H1 (cell line): ENCODE results near the gene SELENOS. TPM values are rescaled to one million over a fixed set of nuclear protein-coding genes. Genes with fewer than 3 reads are reported as not detected.
A peak's percentile ranks its signal among the peaks of the same experiment; 100 is the strongest.

Experiments used
- CTCF ChIA-PET: fragments of 300-600 bp; sonication (Branson Sonifier 250); formaldehyde crosslinking; loops from one replicate; lab custom pipeline; 2021; ENCODE audit not compliant: partially characterized antibody; lab: Charles Lee
- POLR2A ChIA-PET: fragments of 300-600 bp; sonication (Branson Sonifier 250); formaldehyde crosslinking; loops from one replicate; lab custom pipeline; 2021; ENCODE audit warnings: inconsistent platforms; ENCODE audit not compliant: partially characterized antibody; lab: Charles Lee
- DNase-seq, 2 experiments: peaks; one replicate each; pipeline versions ENCODE4 v3.0.0 to v3.0.0-alpha.2; 2010 to 2022; ENCODE audit warnings: low spot score in 2 of 2, low read depth in 1 of 2, mixed read lengths in 1 of 2
- FAIRE-seq: peaks from 2 replicates; lab custom pipeline; 2011; peaks lifted over from hg19 to GRCh38; lab: Jason Lieb, UNC
- H2AFZ ChIP-seq: 2 replicates; pipeline ENCODE4 v1.8.1; 2012; ENCODE audit warnings: low read length, inconsistent platforms
- H2AK5ac ChIP-seq: 2 replicates; pipeline ENCODE4 v1.6.1; 2013; ENCODE audit warnings: low read depth, low read length
- H2BK120ac ChIP-seq: replicated peaks from 2 replicates; pipeline ENCODE3; 2013; ENCODE audit warnings: low read depth, low read length, inconsistent platforms
- H2BK12ac ChIP-seq: 2 replicates; pipeline ENCODE4 v1.6.1; 2013; ENCODE audit warnings: low read depth, low read length
- H2BK15ac ChIP-seq: 2 replicates; pipeline ENCODE4 v1.6.1; 2013; ENCODE audit warnings: low read length
- H2BK20ac ChIP-seq: 2 replicates; pipeline ENCODE4 v1.6.1; 2013; ENCODE audit warnings: low read length
- H2BK5ac ChIP-seq: 2 replicates; pipeline ENCODE4 v1.6.1; 2013; ENCODE audit warnings: low read depth, low read length
- H3K14ac ChIP-seq: 2 replicates; pipeline ENCODE4 v1.6.1; 2013; ENCODE audit warnings: inconsistent platforms; ENCODE audit not compliant: insufficient read length
- H3K18ac ChIP-seq: 2 replicates; pipeline ENCODE4 v1.6.1; 2013; ENCODE audit warnings: low read length; ENCODE audit errors: extremely low read depth
- H3K23ac ChIP-seq: 2 replicates; pipeline ENCODE4 v1.6.1; 2013; ENCODE audit warnings: inconsistent platforms; ENCODE audit not compliant: insufficient read length
- H3K23me2 ChIP-seq: 2 replicates; pipeline ENCODE4 v1.6.1; 2013; ENCODE audit warnings: low read depth, low read length
- H3K27ac ChIP-seq: 2 replicates; pipeline ENCODE4 v1.6.1; 2011; ENCODE audit warnings: low read depth, low read length, inconsistent platforms
- H3K27me3 ChIP-seq, 4 experiments: replicated peaks in 1 of 4; 1 replicate in 1 of 4; 2 replicates in 3 of 4; pipeline versions ENCODE4 v1.6.1 to v1.8.1; 2011 to 2013; ENCODE audit warnings: low read length in 3 of 4, mild to moderate bottlenecking in 3 of 4, inconsistent platforms in 2 of 4, mixed read lengths in 2 of 4, moderate library complexity in 1 of 4; ENCODE audit not compliant: control insufficient read depth in 3 of 4, insufficient read depth in 3 of 4; ENCODE audit errors: extremely low read depth in 1 of 4
- H3K36me3 ChIP-seq, 4 experiments: 2 replicates each; pipeline versions ENCODE4 v1.6.1 to v1.8.1; 2011 to 2013; ENCODE audit warnings: mild to moderate bottlenecking in 4 of 4, low read length in 3 of 4, moderate library complexity in 2 of 4, control low read depth in 1 of 4, inconsistent platforms in 1 of 4; ENCODE audit not compliant: insufficient read depth in 4 of 4, control insufficient read depth in 2 of 4
- H3K4ac ChIP-seq: replicated peaks from 2 replicates; pipeline ENCODE3; 2013; ENCODE audit warnings: low read length, low read depth, mixed read lengths, inconsistent platforms; ENCODE audit not compliant: insufficient read length
- H3K4me1 ChIP-seq, 4 experiments: replicated peaks in 1 of 4; 1 replicate in 1 of 4; 2 replicates in 3 of 4; pipeline versions ENCODE4 v1.6.1 to v1.8.1; 2011 to 2013; ENCODE audit warnings: low read length in 3 of 4, inconsistent platforms in 2 of 4, mixed read lengths in 1 of 4; ENCODE audit not compliant: insufficient read depth in 4 of 4, control insufficient read depth in 3 of 4
- H3K4me2 ChIP-seq, 2 experiments: 2 replicates each; pipeline versions ENCODE4 v1.6.1 to v1.8.1; 2011 to 2013; ENCODE audit warnings: low read depth in 2 of 2, low read length in 2 of 2, control low read depth in 1 of 2, inconsistent platforms in 1 of 2, mild to moderate bottlenecking in 1 of 2; ENCODE audit not compliant: insufficient read depth in 1 of 2
- H3K4me3 ChIP-seq, 4 experiments: fragments of 200-600, 300-600 bp in 1 of 4; sonication (generic), shearing (Covaris generic), sonication (Bioruptor Twin) in 1 of 4; 2 replicates each; pipeline versions ENCODE4 v1.5.1 to v1.8.1; 2011 to 2016; ENCODE audit warnings: low read length in 4 of 4, low read depth in 3 of 4, control low read depth in 2 of 4, inconsistent platforms in 2 of 4, mild to moderate bottlenecking in 2 of 4, mixed read lengths in 1 of 4, moderate library complexity in 1 of 4; ENCODE audit not compliant: insufficient read depth in 2 of 4; ENCODE audit errors: extremely low read depth in 1 of 4
- H3K56ac ChIP-seq: replicated peaks from 2 replicates; pipeline ENCODE3; 2013; ENCODE audit warnings: low read depth, mild to moderate bottlenecking, mixed read lengths, low read length, inconsistent platforms; ENCODE audit not compliant: insufficient read length
- H3K79me1 ChIP-seq: 2 replicates; pipeline ENCODE4 v1.6.1; 2013; ENCODE audit warnings: low read depth, low read length, control low read depth
- H3K79me2 ChIP-seq, 2 experiments: 2 replicates each; pipeline versions ENCODE4 v1.6.1 to v1.8.1; 2012 to 2013; ENCODE audit warnings: low read length in 2 of 2, mild to moderate bottlenecking in 2 of 2, inconsistent platforms in 1 of 2; ENCODE audit not compliant: insufficient read depth in 2 of 2, control insufficient read depth in 1 of 2
- H3K9ac ChIP-seq, 4 experiments: replicated peaks in 1 of 4; 1 replicate in 1 of 4; 2 replicates in 3 of 4; pipeline versions ENCODE4 v1.6.1 to v1.8.1; 2011 to 2013; ENCODE audit warnings: low read depth in 3 of 4, low read length in 3 of 4, control low read depth in 2 of 4, mild to moderate bottlenecking in 2 of 4, moderate library complexity in 2 of 4, inconsistent platforms in 1 of 4; ENCODE audit errors: extremely low read depth in 1 of 4
- H3K9me3 ChIP-seq, 2 experiments: 2 replicates each; pipeline versions ENCODE4 v1.6.1 to v1.8.1; 2012 to 2013; ENCODE audit warnings: mild to moderate bottlenecking in 2 of 2, moderate library complexity in 2 of 2, control low read depth in 1 of 2, inconsistent platforms in 1 of 2, low read depth in 1 of 2, low read length in 1 of 2, mixed read lengths in 1 of 2; ENCODE audit not compliant: insufficient read depth in 2 of 2
- H4K20me1 ChIP-seq, 2 experiments: replicated peaks in 1 of 2; 2 replicates each; pipeline versions ENCODE3 to v1.8.1; 2011 to 2013; ENCODE audit warnings: inconsistent platforms in 2 of 2, low read length in 2 of 2, mild to moderate bottlenecking in 1 of 2; ENCODE audit not compliant: insufficient read depth in 2 of 2, control insufficient read depth in 1 of 2
- H4K5ac ChIP-seq: 2 replicates; pipeline ENCODE4 v1.6.1; 2013; ENCODE audit warnings: low read length, low read depth, mixed read lengths, inconsistent platforms; ENCODE audit not compliant: insufficient read length
- H4K8ac ChIP-seq: 2 replicates; pipeline ENCODE4 v1.8.0; 2013; ENCODE audit warnings: mild to moderate bottlenecking, moderate library complexity, low read length, inconsistent platforms; ENCODE audit not compliant: insufficient read depth; ENCODE audit errors: extremely low read depth
- H4K91ac ChIP-seq: replicated peaks from 2 replicates; pipeline ENCODE3; 2013; ENCODE audit warnings: low read length, mixed read lengths, inconsistent platforms; ENCODE audit not compliant: insufficient read length
- MAX ChIP-seq: IDR thresholded peaks from 2 replicates; pipeline ENCODE4 v1.6.1; 2012; ENCODE audit warnings: inconsistent platforms
- SP1 ChIP-seq: IDR thresholded peaks from 2 replicates; pipeline ENCODE4 v1.6.1; 2011; ENCODE audit warnings: low read depth, low read length
- WGBS, 2 experiments: shearing (Covaris generic) in 1 of 2; methylation state at CpG; one replicate each; pipeline versions ENCODE4 v1.1.6 to v1.1.7; 2013 to 2015; ENCODE audit warnings: low lambda C conversion rate in 2 of 2, mixed read lengths in 2 of 2, inconsistent platforms in 1 of 2, low coverage in 1 of 2, missing lambda C conversion rate in 1 of 2; ENCODE audit not compliant: insufficient replicate concordance in 2 of 2, insufficient coverage in 1 of 2, insufficient read length in 1 of 2; ENCODE audit errors: extremely low coverage in 1 of 2, missing lambda C conversion rate in 1 of 2; 5-methylcytosine and 5-hydroxymethylcytosine counted together
- polyA plus RNA-seq, 7 experiments: library from polyadenylated mRNA; depleted of rRNA in 3 of 7; stranded (reverse) in 5 of 7; unstranded in 2 of 7; fragments of >200 nt in 5 of 7; fragments of 200-250 nt in 2 of 7; gene quantifications; 1 replicate in 5 of 7; 2 replicates in 1 of 7; 4 replicates in 1 of 7; pipeline versions ENCODE4 v1.2.1 to v1.2.3, GENCODE V29; 2011 to 2013; ENCODE audit warnings: missing spikeins in 2 of 7, mixed read lengths in 2 of 7
- total RNA-seq: library from RNA; stranded (reverse); fragmentation: NEBNext Ultra II Directional; extraction: Animal tissue kit (Norgen Biotek cat#: 25700); gene quantifications from 2 replicates; pipeline ENCODE4 v1.2.1, GENCODE V29; 2021

Gene SELENOS
- total and polyA plus RNA-seq, 2 of the 8 experiments (the other 6 are each of a cell fraction or from before 2014, with no cell fraction given) = 45.1 to 46.0 TPM

DNA sequence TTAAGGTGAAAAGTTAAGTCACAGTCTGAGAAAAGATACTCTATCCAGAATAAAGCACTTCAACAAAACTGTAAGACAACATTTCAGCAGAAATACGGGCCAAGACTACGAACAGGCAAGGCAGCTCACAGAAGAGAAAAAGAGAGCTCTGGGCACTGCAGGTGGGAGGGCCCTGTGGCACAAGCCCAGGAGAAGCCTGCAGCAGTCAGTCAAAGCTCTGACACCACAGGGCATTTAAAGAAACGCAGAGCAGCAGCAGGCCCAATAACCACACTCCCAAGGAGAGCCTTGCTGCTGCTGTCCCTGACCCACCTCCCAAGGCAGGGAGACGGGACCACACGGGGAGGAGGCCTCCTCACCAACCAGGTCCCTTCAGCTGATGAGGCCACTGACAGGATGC is 44.6 kb downstream of the SELENOS start:
- no peak overlapping the region for H4K8ac ChIP-seq
- no peak for DNase-seq
- H2BK120ac ChIP-seq = no peak overlapping the region
- peaks cover 12 to 93% of the 10 kb centered on the region in 2 experiments for H3K79me2 ChIP-seq
- H2BK5ac ChIP-seq = no peak overlapping the region; the same call in 1 of the 2 replicates
- H3K14ac ChIP-seq = no peak overlapping the region
- no peak overlapping the region for H2BK15ac ChIP-seq
- H3K36me3 ChIP-seq = peaks cover 0 to 18% (median 8%) of the 10 kb centered on the region in 4 experiments; a peak in 4 of 8 replicates
- H4K91ac ChIP-seq = no peak overlapping the region
- CTCF ChIA-PET = interaction anchor here (0.6 to 2.1 kb wide), 10 partner anchors 10 to 224 kb away, joined by 3 to 10 read pairs (median 4); no protein-coding TSS in a partner anchor
- no peak overlapping the region for H2BK20ac ChIP-seq
- H3K9me3 ChIP-seq = no peaks in the 10 kb centered on the region
- no peak overlapping the region for H2AK5ac ChIP-seq
- H3K4me2 ChIP-seq = no peak overlapping the region
- no peak overlapping the region for H2BK12ac ChIP-seq
- H3K23ac ChIP-seq = no peak overlapping the region
- no peak overlapping the region for H4K5ac ChIP-seq
- no peak overlapping the region for H3K27ac ChIP-seq
- TF ChIP-seq SP1 (no peak), MAX (no peak)
- H3K56ac ChIP-seq = no peak overlapping the region
- FAIRE-seq = no peak
- H2AFZ ChIP-seq = no peak overlapping the region
- WGBS, 2 experiments = 81% methylated on average over 5 of the region's 5 CpGs; no CpG with 5 or more reads in 1 of the 2 experiments
- H3K4me1 ChIP-seq = peaks cover 0 to 4% (median under 1%) of the 10 kb centered on the region in 4 experiments; a peak in 2 of 7 replicates
- peaks cover 9 to 16% of the 10 kb centered on the region in 2 experiments for H4K20me1 ChIP-seq
- H3K4me3 ChIP-seq = no peak overlapping the region
- POLR2A ChIA-PET = interaction anchor here (0.6 kb wide), 1 partner anchor 16 kb away, joined by 3 read pairs; no protein-coding TSS in a partner anchor
- H3K9ac ChIP-seq = peak overlapping the region in 1 of 4 experiments; percentile 50; a peak in 1 of 7 replicates
- no peak overlapping the region for H3K4ac ChIP-seq
- no peak overlapping the region for H3K18ac ChIP-seq
- H3K23me2 ChIP-seq = no peaks in the 10 kb centered on the region
- H3K79me1 ChIP-seq = peaks cover 22% of the 10 kb centered on the region
- H3K27me3 ChIP-seq = no peaks in the 10 kb centered on the region
